Epithelial cell of esophagus (primary cell): Measurements from ENCODE around the gene CCL5.

Source experiments
- DNase-seq: peaks from one replicate; pipeline ENCODE4 v3.0.0; 2010; ENCODE audit warnings: low read depth
- H3K4me3 ChIP-seq: 2 replicates; pipeline ENCODE4 v1.5.1; 2011; ENCODE audit warnings: mild to moderate bottlenecking, low read length, control low read depth
- TF ChIP-seq, protein P1 (sequence below): IDR thresholded peaks from 2 replicates; pipeline ENCODE4 v1.5.1; 2011; ENCODE audit warnings: low read depth, mild to moderate bottlenecking, low read length, control low read depth, inconsistent platforms; ENCODE audit not compliant: insufficient read depth; ENCODE audit errors: missing control alignments

CCL5 gene

DNA sequence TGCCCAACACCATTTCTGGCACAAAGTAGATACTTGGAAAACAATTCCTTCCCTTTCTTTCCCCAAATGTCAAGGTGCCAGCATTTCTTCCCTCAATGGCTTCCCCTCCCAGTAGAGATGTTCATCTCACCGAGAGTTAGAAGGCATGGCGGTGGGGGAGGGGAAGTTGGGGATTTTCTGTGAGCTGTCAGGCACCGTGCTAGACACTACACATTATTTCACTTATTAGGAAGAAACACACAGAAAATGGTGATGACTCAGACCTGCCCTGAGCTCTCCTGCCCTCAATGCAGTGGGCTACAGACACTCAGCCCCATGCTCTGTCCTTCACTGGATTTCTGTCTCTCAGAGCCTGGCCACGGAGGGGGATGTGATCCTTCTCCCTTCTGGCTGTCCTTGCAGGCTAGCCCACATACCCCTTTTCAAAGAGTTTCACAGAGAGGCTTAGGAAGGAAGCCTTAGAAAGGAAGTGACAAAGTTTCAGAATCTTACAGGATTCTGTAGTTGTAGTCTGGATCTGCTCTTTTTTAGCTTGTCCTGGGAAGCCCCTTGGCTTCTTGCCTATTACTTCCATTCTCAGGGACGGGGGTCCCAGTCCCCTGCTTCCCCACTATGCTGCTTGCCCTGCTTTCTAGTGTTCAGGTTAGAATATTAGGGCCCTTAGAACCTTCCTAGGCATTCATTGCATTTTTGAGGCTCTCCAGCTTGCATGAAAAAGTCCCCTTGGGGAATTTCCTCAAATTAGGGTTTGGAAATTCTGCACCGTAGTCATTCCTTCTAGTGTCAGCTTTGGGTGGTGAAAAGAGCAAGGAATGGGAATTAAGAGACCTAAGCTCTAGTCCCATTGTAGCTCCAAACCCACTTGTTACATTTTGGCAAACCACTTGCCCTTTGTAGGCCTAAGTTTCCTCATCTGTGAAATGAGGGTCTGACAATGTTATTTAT is 12.2 kb upstream of the CCL5 start:
- H3K4me3 ChIP-seq: no peak overlapping the region
- DNase-seq: peak; percentile 8
- TF ChIP-seq, protein P1, sequence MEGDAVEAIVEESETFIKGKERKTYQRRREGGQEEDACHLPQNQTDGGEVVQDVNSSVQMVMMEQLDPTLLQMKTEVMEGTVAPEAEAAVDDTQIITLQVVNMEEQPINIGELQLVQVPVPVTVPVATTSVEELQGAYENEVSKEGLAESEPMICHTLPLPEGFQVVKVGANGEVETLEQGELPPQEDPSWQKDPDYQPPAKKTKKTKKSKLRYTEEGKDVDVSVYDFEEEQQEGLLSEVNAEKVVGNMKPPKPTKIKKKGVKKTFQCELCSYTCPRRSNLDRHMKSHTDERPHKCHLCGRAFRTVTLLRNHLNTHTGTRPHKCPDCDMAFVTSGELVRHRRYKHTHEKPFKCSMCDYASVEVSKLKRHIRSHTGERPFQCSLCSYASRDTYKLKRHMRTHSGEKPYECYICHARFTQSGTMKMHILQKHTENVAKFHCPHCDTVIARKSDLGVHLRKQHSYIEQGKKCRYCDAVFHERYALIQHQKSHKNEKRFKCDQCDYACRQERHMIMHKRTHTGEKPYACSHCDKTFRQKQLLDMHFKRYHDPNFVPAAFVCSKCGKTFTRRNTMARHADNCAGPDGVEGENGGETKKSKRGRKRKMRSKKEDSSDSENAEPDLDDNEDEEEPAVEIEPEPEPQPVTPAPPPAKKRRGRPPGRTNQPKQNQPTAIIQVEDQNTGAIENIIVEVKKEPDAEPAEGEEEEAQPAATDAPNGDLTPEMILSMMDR: no peak

DNA sequence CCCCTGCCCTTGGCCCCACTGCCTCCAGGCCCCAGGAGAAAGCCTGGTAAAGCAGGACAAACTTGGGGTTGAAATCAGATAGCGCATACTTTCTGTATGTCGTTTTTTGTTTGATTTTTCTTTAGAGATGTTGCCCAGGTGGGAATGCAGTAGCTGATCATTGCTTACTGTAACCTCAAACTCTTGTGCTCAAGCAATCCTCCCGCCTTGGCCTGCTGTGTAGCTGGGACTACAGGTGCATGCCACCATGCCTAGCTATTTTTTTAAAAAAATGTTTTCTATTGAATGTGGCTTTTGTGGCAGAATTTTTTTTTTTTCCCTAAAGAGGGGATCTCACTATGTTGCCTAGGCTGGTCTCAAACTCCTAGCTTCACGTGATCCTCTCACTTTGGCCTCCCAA is 11.1 kb upstream of the CCL5 start:
- no peak overlapping the region for H3K4me3 ChIP-seq
- no peak for DNase-seq
- TF ChIP-seq, protein P1: no peak

DNA sequence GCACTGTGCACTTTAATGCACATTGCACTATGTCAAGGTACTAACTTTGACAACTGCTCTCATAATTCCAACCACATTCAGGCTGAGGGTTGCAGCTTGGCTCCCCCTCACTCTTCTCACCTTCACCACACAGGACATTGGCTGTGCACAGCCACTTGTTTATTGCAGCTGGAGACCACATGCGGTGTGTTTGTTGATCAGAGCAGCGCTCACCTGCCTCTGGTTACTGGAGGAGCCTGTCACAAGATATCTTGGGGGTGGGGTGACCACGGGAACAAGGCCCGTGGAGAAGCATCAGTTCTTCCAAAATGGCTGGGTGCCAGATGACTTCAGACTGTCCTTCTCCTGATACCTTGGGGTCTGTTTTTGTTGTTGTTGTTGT is 10.6 kb upstream of the CCL5 start:
- TF ChIP-seq, protein P1: no peak
- H3K4me3 ChIP-seq: no peak overlapping the region
- DNase-seq: no peak

DNA sequence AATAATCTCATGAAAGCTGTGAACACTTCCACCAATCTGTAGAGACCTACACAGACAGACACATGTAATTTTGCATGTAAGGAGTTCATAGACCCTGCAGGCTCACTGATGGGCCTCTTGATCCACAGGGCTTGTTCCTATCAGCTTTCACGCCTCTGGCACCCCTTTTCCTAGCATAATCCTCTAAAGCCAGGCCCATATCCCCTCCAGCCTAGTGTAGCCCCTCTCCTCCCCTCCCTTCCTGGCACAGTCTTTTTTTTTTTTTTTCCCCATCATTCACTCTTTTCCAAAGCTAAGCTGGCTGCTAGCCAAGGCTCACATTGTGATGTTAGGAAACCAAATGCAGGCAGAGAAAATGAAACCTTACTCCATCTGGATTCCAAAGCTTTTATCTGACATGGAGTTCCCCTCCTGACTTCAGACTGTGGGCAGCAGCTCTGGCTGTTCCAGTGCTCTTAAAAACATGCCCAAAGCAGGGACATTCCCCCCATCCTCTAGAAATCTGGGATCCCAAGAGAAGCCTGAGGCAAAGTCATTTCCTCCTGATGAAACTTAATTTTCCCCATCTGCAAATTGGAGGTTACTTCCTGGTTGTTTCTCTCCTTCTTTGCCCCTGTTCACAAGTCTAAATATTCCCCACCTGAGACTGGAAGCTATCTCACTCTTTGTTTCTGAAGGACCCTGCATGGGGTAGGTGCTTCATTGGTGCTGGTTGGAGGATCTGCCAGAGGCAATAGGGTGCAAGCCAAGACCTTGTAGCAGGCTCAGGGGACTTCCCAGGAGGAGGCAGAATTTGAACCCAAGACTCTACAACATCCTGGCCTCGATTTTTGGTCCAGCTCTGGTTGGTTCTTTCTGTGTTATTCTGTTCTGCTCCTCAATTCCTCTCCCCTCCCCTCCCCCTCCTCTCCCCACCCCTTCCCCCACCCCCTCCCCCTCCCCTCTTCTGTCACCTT is 9.9 kb upstream of the CCL5 start:
- TF ChIP-seq, protein P1: no peak
- H3K4me3 ChIP-seq: no peak overlapping the region
- peak; percentile 45 for DNase-seq

DNA sequence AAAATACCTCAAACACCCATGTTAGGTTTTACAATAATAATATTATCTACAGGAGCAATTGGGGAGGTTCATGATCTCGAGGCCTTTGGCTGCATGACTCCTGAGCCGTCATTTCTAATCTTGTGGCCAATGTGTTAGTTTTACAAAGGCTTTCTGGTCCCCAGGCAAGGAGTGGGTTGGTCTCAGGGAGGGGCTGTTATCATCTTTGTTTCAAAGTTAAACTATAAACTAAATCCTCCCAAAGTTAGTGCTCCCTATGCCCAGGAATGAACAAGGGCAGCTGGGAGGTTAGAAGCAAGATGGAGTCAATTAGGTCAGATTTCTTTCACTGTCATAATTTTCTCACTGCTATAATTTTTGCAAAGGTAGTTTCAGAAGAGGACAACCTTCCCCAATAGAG is 9.1 kb upstream of the CCL5 start:
- DNase-seq: no peak

DNA sequence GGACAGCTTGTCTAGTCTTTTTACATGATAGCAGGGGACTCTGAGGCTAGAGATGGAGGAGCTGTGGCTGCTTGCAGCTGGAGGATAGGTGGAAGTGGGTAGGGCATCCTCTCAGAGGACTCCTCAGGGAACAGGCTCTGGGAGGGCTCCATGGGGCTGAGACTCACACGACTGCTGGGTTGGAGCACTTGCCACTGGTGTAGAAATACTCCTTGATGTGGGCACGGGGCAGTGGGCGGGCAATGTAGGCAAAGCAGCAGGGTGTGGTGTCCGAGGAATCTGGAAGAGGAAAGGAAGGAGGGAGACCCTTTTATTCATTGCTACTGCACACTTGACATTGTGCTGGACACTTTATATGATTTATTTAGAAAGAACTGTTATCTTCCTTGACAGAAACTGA is 1.8 kb downstream of the CCL5 start:
- no peak overlapping the region for H3K4me3 ChIP-seq
- no peak for DNase-seq
- TF ChIP-seq, protein P1: no peak

More for the DNA sequence above, 9.1 kb upstream of the CCL5 start:
- TF ChIP-seq, protein P1: no peak
- no peak overlapping the region for H3K4me3 ChIP-seq
